Breast epithelium (tissue), 4 donors: ENCODE measurements around the gene DMKN. TPM values are rescaled to one million over a fixed set of nuclear protein-coding genes. Genes with fewer than 3 reads are reported as not detected.

Experiments
- DNase-seq, 2 donors: peaks; one replicate each; pipeline ENCODE4 v3.0.0-alpha.2; 2019; ENCODE audit warnings: low spot score in 2 of 2
- H3K27ac ChIP-seq, 2 donors: fragments of 200-600 bp; sonication (generic) in 1 of 2; one replicate each; pipeline ENCODE4 v1.5.1; 2016 to 2019; ENCODE audit warnings: mild to moderate bottlenecking in 1 of 2
- H3K27me3 ChIP-seq, 2 donors: fragments of 200-600 bp; sonication (generic) in 1 of 2; one replicate each; pipeline versions ENCODE4 v1.5.1 to v1.6.0; 2017 to 2019; ENCODE audit warnings: control low read depth in 1 of 2, mild to moderate bottlenecking in 1 of 2
- H3K36me3 ChIP-seq: fragments of 200-600 bp; one replicate; pipeline ENCODE4 v1.5.1; 2019
- H3K4me1 ChIP-seq, 2 donors: fragments of 200-600 bp; sonication (generic); one replicate each; pipeline ENCODE4 v1.5.1; 2016 to 2019; ENCODE audit warnings: control low read depth in 1 of 2
- H3K4me3 ChIP-seq, 3 donors: fragments of 200-600 bp; sonication (generic); 1 replicate in 2 of 3; 2 replicates in 1 of 3; pipeline ENCODE4 v1.5.1; 2016 to 2019; ENCODE audit warnings: mild to moderate bottlenecking in 3 of 3, moderate library complexity in 2 of 3
- H3K9me3 ChIP-seq, 2 donors: fragments of 200-600 bp; sonication (generic) in 1 of 2; one replicate each; pipeline ENCODE4 v1.5.1; 2016 to 2019; ENCODE audit warnings: control low read depth in 1 of 2
- POLR2A ChIP-seq: fragments of 450-650 bp; IDR thresholded peaks from one replicate; pipeline ENCODE4 v1.6.1; 2016; ENCODE audit warnings: antibody characterized with exemption, mild to moderate bottlenecking, moderate library complexity
- POLR2AphosphoS5 ChIP-seq, 3 donors: sonication (generic); formaldehyde crosslinking; IDR thresholded peaks; one replicate each; pipeline ENCODE4 v1.6.1; 2017; ENCODE audit warnings: antibody characterized with exemption in 3 of 3
- intact Hi-C: fragments of 100-400 bp; cut with DNase I; formaldehyde crosslinking; loops from one replicate; pipeline ENCODE4 v1.15.1; 2023; ENCODE audit warnings: low total_unique reads
- total RNA-seq, 3 donors: library from RNA; depleted of rRNA; stranded (reverse); fragments of >200 nt; gene quantifications; one replicate each; pipeline ENCODE4 v1.1.0, GENCODE V29; 2016
- TF ChIP-seq, protein P1 (sequence below), 3 donors: fragments of 450-650 bp; IDR thresholded peaks; one replicate each; pipeline ENCODE4 v1.5.1; 2016 to 2017; ENCODE audit warnings: antibody characterized with exemption in 3 of 3, mild to moderate bottlenecking in 3 of 3, moderate library complexity in 3 of 3

The DMKN gene
- total RNA-seq, 3 donors from 2014 or later: 0.96 to 135 (median 61.0) TPM

DNA sequence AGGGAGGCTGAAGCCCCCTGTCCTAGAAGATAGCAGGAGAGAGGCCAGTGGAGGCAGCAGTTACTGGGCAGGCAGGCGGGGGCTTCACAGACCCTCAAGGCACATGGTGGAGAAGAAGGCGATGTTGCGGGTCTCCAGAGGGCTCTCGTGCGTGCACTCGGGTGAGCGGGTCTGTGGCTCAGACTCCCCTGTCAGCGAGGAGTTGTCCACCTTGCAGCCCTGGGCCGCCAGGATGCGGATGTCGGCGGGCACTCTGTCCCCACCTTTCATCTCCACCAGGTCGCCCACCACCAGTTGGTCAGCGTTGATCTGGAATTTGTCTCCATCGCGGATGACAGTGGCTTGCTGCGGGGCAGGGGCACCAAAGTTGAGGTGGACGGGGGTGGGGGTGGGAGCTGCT is 46.8 kb upstream of the DMKN start:
- H3K27me3 ChIP-seq: peaks cover 3 to 44% of the 10 kb centered on the region in 2 donors
- DNase-seq: no peak
- TF ChIP-seq POLR2A (no peak), POLR2AphosphoS5 (IDR thresholded peaks at IDR 0.05) (no peak)
- TF ChIP-seq, protein P1, sequence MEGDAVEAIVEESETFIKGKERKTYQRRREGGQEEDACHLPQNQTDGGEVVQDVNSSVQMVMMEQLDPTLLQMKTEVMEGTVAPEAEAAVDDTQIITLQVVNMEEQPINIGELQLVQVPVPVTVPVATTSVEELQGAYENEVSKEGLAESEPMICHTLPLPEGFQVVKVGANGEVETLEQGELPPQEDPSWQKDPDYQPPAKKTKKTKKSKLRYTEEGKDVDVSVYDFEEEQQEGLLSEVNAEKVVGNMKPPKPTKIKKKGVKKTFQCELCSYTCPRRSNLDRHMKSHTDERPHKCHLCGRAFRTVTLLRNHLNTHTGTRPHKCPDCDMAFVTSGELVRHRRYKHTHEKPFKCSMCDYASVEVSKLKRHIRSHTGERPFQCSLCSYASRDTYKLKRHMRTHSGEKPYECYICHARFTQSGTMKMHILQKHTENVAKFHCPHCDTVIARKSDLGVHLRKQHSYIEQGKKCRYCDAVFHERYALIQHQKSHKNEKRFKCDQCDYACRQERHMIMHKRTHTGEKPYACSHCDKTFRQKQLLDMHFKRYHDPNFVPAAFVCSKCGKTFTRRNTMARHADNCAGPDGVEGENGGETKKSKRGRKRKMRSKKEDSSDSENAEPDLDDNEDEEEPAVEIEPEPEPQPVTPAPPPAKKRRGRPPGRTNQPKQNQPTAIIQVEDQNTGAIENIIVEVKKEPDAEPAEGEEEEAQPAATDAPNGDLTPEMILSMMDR (IDR thresholded peaks at IDR 0.05): no peak
- H3K4me3 ChIP-seq: no peak overlapping the region
- H3K4me1 ChIP-seq: no peaks in the 10 kb centered on the region
- H3K27ac ChIP-seq: no peak overlapping the region
- H3K9me3 ChIP-seq: no peaks in the 10 kb centered on the region
- H3K36me3 ChIP-seq: no peaks in the 10 kb centered on the region
- intact Hi-C loops: no loop called here

DNA sequence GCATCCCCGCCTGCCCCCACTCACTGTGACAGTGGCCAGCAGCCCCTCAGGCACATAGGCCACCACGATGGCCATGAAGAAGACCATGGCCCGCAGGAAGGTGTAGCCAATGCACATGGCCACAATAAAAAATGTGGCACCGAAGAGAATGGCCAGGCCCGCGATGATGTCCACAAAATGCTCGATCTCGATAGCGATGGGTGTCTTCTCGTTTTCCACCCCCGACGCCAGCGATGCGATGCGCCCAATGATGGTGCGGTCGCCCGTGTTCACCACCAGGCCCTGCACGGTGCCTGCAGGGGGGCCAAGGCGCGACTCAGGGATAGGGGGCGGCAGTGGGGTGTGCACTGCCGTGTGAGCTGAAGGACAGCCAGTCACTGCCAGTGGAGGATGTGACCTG is 46.3 kb upstream of the DMKN start:
- intact Hi-C loops: no loop called here
- H3K4me1 ChIP-seq: no peaks in the 10 kb centered on the region
- no peak overlapping the region for H3K4me3 ChIP-seq
- H3K27ac ChIP-seq: no peak overlapping the region
- no peaks in the 10 kb centered on the region for H3K36me3 ChIP-seq
- TF ChIP-seq POLR2AphosphoS5 (IDR thresholded peaks at IDR 0.05) (no peak), POLR2A (no peak)
- TF ChIP-seq, protein P1 (IDR thresholded peaks at IDR 0.05): no peak
- no peak for DNase-seq
- H3K9me3 ChIP-seq: no peaks in the 10 kb centered on the region
- peaks cover 3 to 44% of the 10 kb centered on the region in 2 donors for H3K27me3 ChIP-seq

DNA sequence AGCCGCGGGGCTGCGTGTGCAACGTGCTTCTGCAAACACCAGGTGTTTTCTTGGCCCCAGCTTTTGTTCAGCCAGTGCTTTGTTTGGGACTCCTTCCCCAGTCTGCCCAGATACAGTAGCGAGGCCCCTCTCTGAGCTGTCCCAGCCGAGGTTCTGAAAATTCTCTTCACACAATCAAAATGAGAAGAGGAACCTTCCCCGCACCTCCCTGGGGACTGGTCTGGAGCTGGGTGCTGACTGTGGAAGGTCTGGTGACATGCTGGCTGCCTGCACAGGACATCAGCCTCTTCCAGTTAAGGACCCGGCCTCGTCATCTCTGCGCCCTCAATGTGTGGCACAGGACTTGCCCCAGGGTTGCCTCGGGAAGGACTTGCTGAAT is 45.8 kb upstream of the DMKN start:
- DNase-seq: no peak
- no peaks in the 10 kb centered on the region for H3K36me3 ChIP-seq
- H3K4me3 ChIP-seq: no peak overlapping the region
- H3K9me3 ChIP-seq: no peaks in the 10 kb centered on the region
- peaks cover 3 to 40% of the 10 kb centered on the region in 2 donors for H3K27me3 ChIP-seq
- H3K27ac ChIP-seq: no peak overlapping the region
- intact Hi-C loops: no loop called here
- TF ChIP-seq POLR2A (no peak), POLR2AphosphoS5 (IDR thresholded peaks at IDR 0.05) (no peak)
- TF ChIP-seq, protein P1 (IDR thresholded peaks at IDR 0.05): no peak
- no peaks in the 10 kb centered on the region for H3K4me1 ChIP-seq

DNA sequence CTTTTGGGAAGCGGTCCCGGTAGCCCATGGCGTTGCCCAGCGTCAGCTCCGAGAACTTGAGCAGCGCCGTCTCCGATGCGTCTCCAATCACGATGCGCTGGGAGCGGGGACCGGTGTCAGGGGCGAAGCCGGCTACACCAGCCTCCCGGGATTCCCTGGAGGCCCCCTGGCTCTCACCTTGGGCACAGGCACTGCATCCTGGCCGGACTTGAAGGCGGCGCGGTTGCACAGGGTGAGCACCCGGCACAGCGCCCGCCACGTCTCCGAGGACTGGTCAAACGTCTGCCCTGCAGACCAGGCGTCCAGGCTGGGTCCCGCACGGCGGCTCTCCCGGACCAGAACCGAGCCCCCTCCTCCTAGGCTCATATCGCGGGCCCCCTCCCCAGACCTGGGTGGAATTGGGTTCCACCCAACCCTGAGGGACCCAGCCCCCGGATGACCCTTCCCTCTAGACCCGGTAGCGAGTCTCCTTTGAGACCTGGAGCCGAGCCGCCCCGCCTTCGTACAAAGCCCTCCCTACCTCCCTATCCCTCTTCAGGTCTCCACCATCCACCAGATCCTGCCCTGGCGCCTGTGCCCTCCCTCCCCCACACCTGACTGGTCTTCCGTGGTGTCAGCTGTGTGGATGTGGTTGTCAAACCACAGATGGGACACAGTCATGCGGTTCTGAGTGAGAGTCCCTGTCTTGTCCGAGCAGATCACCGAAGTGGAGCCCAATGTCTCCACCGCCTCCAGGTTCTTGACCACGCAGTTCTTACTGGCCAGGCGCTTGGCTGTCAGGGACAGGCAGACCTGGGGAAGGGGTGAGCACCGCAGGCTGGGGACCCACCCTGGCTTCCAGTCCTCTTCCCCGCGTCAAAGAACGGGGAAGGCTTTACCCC is 45.2 kb upstream of the DMKN start:
- peak overlapping the region; percentile 20 to 67 (median 49) for H3K4me3 ChIP-seq
- H3K27ac ChIP-seq: no peak overlapping the region
- H3K9me3 ChIP-seq: no peaks in the 10 kb centered on the region
- H3K4me1 ChIP-seq: no peaks in the 10 kb centered on the region
- peaks cover 3 to 40% of the 10 kb centered on the region in 2 donors for H3K27me3 ChIP-seq
- DNase-seq: no peak
- H3K36me3 ChIP-seq: no peaks in the 10 kb centered on the region
- intact Hi-C loops: no loop called here
- TF ChIP-seq, protein P1 (IDR thresholded peaks at IDR 0.05): no peak
- TF ChIP-seq POLR2AphosphoS5 (IDR thresholded peaks at IDR 0.05) (no peak), POLR2A (no peak)

DNA sequence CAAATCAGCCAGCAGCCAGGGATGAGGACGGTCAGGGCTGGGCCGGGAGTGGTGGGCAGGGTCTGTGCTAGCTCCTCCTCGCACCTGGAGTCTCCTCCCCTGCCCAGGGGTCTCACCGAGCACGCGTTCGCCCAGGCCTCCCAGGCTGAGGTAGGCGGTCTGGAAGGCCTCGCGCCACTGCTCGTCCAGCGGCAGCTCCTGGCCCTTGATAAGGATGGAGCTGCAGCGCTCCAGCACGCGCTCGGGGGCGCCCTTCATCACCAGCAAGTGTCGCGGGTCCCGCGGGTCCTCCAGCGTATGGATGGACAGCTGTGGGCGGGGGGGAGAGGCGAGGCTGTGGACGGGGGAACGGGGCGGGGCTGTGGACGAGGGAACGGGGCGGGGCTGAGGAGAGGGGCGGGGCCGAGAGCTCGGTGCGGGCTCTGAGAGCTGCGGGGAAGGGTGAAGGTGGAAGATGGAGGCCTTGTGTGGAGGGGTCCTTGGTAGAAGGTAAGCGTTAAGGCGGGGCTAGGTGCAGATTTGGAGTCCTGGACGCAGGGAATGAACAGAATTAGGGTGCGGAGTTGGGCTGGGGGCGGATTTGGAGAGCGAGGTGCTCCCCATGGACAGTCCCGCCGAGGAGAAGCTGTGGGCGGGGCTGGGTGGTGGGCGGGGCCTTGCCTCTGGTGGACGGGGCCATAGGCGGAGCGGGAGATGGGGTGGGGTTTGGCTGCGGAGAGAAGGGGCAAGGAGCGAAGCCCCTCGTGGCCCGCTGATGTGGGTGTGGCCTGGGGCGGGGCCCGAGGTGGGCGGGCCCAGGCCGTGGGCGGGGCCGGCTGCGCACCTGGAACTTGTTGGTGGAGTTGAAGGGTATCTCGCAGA is 44.3 kb upstream of the DMKN start:
- H3K4me3 ChIP-seq: peak overlapping the region; percentile 20 to 67 (median 49)
- H3K4me1 ChIP-seq: no peaks in the 10 kb centered on the region
- H3K36me3 ChIP-seq: no peaks in the 10 kb centered on the region
- DNase-seq: peak in 1 of 2 donors; percentile 72
- no peaks in the 10 kb centered on the region for H3K9me3 ChIP-seq
- TF ChIP-seq, protein P1 (IDR thresholded peaks at IDR 0.05): no peak
- no peak for TF ChIP-seq POLR2A
- no peak for TF ChIP-seq POLR2AphosphoS5 (IDR thresholded peaks at IDR 0.05)
- intact Hi-C loops: no loop called here
- peaks cover 3 to 40% of the 10 kb centered on the region in 2 donors for H3K27me3 ChIP-seq
- H3K27ac ChIP-seq: no peak overlapping the region
